Measurements from ENCODE around the gene WDR81.

Gene WDR81

DNA sequence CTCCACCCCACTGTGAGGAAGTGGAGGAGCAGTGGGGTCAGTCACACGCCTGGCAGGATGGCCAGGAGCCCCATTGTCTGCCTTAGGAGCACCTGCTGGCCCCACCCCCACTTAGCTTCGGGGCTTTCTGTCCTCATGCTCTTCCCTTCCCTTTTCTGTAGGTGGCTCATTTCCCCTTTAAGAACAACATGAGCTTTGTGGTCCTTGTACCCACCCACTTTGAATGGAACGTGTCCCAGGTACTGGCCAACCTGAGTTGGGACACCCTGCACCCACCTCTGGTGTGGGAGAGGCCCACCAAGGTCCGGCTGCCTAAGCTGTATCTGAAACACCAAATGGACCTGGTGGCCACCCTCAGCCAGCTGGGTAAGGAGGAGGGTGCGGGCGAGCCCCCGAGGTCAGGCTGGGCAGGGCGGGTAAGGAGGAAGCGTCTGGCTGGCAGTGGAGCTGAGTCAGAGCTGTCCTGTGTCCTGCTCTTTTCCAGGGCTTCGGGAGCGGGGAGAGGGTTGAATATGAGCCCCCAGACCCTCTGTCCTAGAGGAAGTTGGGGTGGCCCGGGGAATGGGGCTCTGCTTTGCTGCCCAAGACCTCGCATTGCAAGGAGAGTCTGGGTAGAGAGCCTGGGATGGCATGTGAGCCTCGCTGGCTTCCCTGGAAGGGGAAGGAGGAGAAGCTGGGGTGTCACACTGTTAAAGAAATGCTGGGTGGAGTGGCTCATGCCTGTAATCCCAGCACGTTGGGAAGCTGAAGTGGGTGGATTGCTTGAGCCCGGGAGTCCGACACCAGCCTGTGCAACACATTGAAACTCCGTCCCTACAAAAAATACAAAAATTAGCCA lies 28.1 kb downstream of the WDR81 start:
- TF ChIP-seq, protein P1, sequence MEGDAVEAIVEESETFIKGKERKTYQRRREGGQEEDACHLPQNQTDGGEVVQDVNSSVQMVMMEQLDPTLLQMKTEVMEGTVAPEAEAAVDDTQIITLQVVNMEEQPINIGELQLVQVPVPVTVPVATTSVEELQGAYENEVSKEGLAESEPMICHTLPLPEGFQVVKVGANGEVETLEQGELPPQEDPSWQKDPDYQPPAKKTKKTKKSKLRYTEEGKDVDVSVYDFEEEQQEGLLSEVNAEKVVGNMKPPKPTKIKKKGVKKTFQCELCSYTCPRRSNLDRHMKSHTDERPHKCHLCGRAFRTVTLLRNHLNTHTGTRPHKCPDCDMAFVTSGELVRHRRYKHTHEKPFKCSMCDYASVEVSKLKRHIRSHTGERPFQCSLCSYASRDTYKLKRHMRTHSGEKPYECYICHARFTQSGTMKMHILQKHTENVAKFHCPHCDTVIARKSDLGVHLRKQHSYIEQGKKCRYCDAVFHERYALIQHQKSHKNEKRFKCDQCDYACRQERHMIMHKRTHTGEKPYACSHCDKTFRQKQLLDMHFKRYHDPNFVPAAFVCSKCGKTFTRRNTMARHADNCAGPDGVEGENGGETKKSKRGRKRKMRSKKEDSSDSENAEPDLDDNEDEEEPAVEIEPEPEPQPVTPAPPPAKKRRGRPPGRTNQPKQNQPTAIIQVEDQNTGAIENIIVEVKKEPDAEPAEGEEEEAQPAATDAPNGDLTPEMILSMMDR (IDR thresholded peaks at IDR 0.05; ENCODE audit: low read depth, low read length) = no peak
- DNase-seq (ENCODE audit: low read depth in 2 of 2) = no peak
- no peak overlapping the region for H3K4me3 ChIP-seq (replicated peaks in 1 of 2; ENCODE audit: low read depth in 2 of 2, low read length in 2 of 2)

DNA sequence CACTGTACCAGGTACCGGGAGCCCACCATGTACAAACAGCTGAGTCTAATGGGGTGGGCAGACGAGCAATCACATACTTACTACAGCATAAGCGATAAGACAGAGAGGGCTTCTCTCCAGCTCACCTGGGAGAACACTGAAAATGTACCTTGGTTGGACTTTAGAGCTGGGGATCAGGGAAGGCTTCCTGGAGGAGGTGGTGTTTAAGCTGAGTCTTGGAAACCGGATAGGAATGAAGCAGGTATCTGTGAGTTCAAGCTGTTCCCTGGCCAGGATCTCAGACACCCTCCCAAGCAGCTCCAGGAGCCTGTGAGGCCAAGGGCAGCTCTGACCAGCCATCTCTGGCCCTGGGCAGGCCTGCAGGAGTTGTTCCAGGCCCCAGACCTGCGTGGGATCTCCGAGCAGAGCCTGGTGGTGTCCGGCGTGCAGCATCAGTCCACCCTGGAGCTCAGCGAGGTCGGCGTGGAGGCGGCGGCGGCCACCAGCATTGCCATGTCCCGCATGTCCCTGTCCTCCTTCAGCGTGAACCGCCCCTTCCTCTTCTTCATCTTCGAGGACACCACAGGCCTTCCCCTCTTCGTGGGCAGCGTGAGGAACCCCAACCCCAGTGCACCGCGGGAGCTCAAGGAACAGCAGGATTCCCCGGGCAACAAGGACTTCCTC lies 29.4 kb downstream of the WDR81 start:
- TF ChIP-seq, protein P1 (IDR thresholded peaks at IDR 0.05; ENCODE audit: low read depth, low read length) = no peak
- no peak for DNase-seq (ENCODE audit: low read depth in 2 of 2)
- no peak overlapping the region for H3K4me3 ChIP-seq (replicated peaks in 1 of 2; ENCODE audit: low read depth in 2 of 2, low read length in 2 of 2)

DNA sequence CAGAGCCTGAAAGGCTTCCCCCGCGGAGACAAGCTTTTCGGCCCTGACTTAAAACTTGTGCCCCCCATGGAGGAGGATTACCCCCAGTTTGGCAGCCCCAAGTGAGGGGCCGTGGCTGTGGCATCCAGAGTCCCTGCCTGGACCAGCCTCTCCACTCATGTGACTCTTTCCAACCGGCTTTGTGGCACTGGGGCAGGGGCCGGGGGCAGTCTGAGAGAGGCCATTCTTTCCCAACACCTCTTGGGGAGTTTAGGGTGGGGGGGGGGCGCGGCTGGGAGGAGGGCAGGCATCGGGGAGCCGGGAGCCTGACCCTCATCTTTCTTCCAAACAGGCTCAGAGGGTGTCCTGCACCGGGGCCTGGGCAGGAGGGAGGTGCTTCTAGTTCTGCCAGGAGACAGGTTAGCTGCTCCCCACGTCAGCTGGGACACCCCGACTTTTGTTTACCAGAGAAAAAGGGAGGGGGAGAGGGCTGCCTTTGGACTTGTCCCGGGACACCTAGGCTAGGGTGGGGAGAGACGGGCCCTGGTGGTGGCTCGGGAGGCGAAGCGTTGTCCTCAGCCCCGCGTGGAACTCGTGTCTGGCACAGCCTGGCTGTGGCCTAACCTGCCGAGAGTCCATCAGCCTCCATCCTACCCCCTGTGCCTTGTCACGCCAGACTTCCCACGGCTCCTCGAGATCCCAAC lies 30.1 kb downstream of the WDR81 start:
- DNase-seq (ENCODE audit: low read depth in 2 of 2) = no peak
- TF ChIP-seq, protein P1 (IDR thresholded peaks at IDR 0.05; ENCODE audit: low read depth, low read length) = no peak
- H3K4me3 ChIP-seq (replicated peaks in 1 of 2; ENCODE audit: low read depth in 2 of 2, low read length in 2 of 2) = no peak overlapping the region

DNA sequence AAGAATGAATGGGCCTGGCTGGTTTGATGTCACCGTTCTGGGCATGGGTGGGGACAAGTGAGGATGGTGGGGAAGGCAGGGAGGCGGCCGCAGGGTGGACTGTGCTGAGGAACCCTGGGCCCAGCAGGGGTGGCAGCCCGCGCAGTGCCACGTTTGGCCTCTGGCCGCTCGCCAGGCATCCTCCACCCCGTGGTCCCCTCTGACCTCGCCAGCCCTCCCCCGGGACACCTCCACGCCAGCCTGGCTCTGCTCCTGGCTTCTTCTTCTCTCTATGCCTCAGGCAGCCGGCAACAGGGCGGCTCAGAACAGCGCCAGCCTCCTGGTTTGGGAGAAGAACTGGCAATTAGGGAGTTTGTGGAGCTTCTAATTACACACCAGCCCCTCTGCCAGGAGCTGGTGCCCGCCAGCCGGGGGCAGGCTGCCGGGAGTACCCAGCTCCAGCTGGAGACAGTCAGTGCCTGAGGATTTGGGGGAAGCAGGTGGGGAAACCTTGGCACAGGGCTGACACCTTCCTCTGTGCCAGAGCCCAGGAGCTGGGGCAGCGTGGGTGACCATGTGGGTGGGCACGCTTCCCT lies 30.8 kb downstream of the WDR81 start:
- TF ChIP-seq, protein P1 (IDR thresholded peaks at IDR 0.05; ENCODE audit: low read depth, low read length) = no peak
- DNase-seq (ENCODE audit: low read depth in 2 of 2) = no peak
- no peak overlapping the region for H3K4me3 ChIP-seq (replicated peaks in 1 of 2; ENCODE audit: low read depth in 2 of 2, low read length in 2 of 2)

DNA sequence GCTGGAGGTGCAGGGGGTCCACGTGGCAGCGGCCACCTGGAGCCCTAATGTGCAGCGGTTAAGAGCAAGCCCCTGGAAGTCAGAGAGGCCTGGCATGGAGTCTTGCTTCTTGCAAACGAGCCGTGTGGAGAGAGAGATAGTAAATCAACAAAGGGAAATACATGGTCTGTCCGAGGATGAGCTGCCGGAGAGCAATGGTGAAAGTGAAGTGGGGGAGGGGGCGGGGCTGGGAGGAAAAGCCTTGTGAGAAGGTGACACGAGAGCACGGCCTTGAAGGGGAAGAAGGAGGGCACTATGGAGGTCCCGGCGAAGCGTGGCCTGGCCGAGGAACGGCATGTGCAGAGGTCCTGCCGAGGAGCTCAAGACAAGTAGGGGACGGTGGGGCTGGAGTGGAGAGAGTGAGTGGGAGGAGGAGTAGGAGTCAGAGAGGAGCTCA lies 31.3 kb downstream of the WDR81 start:
- TF ChIP-seq, protein P1 (IDR thresholded peaks at IDR 0.05; ENCODE audit: low read depth, low read length) = no peak
- no peak overlapping the region for H3K4me3 ChIP-seq (replicated peaks in 1 of 2; ENCODE audit: low read depth in 2 of 2, low read length in 2 of 2)
- DNase-seq (ENCODE audit: low read depth in 2 of 2) = no peak

DNA sequence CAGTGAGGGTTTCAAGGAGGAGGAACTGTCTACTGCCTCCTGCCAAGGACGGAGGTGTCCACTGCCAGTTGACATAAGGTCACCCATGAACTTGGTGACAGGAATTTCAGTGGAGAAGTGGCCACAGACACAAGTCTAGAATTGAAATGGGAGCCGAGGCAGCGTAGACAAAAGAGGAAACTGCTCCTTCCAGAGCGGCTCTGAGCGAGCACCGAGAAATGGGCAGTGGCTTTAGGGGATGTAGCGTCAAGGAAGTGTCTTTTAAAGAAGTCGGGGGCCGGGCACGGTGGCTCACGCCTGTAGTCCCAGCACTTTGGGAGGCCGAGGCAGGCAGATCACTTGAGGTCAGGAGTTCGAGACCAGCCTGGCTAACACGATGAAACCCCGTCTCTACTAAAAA lies 34.3 kb downstream of the WDR81 start:
- no peak overlapping the region for H3K4me3 ChIP-seq (replicated peaks in 1 of 2; ENCODE audit: low read depth in 2 of 2, low read length in 2 of 2)
- TF ChIP-seq, protein P1 (IDR thresholded peaks at IDR 0.05; ENCODE audit: low read depth, low read length) = no peak
- DNase-seq (ENCODE audit: low read depth in 2 of 2) = no peak

Measured in cardiac fibroblast (primary cell).